GM18517 (cell line): ENCODE data around the gene HOXB6.

Experiments used
- ATAC-seq: cut with Tn5 transposase; IDR thresholded peaks from one replicate; pipeline ENCODE4 v1.9.1; 2021; ENCODE audit warnings: mild to moderate bottlenecking, moderate library complexity; ENCODE audit not compliant: unreplicated experiment

The HOXB6 gene

GRCh38 chr17:48556229-48556575 lies 48.6 kb downstream of the HOXB6 start:
- ATAC-seq: no peak

- ATAC-seq: no peak
Observed at GRCh38 chr17:48555258-48556228, 49.2 kb downstream of the HOXB6 start.

DNA sequence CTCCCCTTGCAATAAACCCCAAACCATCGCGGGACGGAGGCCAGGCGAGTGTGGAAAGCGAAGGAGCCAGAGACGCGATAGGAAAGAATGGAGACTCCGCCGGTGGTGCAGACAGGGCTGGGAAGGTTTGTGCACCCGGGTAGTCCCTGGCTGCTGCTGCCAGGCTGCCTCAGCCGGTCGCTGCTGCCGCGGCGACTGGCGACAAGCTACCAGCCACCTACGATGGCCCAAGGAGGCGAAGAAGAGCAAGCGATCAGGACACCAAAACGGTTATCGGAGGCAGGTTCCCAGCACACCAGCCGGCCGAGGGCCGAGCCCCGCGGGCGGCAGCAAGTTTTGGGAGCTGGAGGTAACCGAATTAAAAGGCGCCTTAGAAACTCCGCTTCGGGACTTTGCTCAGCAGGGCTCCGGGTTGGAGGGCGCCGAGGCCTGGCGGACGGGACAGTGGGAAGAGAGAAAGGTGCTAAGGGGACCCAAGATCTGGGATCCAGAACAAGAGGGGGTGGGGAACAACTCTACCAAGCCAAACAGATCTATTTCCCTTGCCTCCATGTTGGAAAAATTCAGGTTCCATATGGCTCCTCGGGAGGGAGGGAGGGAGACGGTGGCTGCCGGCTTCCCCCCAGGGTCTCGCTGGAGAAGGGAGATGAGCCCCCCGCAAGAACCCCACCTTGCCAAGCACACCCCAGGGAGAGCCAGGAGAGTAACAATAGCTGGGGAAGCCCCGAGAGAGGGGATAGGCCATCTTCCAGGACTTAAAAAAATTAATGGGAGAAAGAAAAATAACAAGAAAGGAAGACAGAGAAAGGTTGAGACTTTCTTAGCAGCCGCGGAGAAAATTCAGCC lies 50.2 kb downstream of the HOXB6 start:
- ATAC-seq: no peak

DNA sequence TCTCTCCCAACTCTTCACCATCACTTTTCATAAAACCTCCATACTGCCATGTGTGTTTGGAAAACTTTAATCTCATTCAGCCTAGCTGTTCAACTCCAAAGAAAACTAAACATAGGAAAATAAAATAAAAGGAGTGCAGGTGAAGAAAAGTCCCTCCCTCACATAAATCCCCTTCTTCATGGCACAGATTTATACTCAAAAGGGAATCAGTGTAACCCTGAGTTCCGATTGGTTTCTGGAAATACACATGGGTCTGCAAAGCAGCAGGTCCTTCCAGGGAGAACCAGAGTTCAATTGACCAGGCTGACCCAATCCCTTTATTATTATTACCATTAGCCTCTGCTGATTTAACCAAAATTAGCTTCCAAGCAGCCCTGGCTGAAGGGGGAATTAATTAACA lies 51.0 kb downstream of the HOXB6 start:
- ATAC-seq: no peak

- no peak for ATAC-seq
Observed at GRCh38 chr17:48553190-48553547, 51.6 kb downstream of the HOXB6 start.

GRCh38 chr17:48552466-48553189 lies 52.2 kb downstream of the HOXB6 start:
- ATAC-seq: no peak

DNA sequence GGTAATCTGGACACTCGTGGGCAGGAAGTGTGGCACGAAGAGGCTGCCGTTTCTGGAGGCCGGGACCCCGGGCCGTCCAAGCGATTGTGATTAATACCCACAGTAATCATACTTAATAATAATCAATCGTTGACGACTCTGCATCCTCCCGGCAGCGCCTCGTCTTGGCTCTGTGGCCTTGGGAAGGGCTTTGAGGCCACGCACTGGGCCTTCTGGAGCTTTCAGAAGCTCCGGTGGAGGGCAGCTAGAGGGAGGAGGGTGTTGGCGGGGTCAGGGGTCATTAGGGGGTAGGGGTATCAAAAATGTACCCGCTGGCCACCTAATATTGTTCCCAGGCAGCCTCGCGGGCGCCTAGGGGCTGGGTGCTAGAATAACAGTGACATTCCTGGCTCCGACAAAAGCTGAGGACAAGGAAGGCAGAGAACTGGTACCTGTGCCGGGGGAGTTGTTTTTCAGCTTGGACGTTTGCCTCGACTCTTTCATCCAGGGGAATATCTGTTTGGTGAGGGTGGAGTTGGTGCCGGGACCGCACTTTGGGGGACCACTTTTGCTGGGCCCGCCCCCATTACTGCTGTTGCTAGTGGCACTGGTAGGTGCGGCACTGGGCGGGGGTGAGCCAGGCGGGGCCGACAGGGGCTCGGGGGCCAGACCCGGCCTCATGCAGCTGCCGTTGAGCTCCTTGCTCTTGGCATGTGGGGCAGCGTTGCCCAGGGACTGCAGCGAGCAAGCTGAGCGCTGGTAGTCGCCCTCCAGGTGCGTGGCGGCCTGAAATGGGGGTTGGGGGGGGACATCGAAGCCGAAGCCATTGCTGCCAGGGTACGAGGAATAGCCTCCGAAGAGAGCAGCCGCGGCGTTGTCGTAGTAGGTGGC lies 53.0 kb downstream of the HOXB6 start:
- no peak for ATAC-seq

- no peak for ATAC-seq
Observed at GRCh38 chr17:48551214-48551555, 53.6 kb downstream of the HOXB6 start.

GRCh38 chr17:48550502-48551213 lies 54.1 kb downstream of the HOXB6 start:
- ATAC-seq: no peak

- ATAC-seq: no peak
Observed at GRCh38 chr17:48549914-48550501, 54.8 kb downstream of the HOXB6 start.

DNA sequence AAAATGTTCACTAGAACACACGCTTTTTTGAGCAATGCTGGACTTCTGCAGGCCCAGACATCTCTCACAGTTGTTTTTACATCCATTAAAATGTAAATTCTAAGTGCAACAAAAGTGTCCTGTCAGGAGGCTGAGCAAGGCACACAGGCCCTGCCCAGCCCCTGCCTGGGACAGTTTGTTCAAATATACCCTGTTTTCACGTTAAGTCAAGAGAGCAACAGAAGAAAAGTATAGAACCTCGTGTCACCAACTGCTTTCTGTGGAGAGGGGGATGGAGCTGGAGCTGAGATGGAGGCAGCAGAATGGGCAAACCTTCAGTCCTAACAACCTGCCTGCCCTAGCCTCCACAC lies 55.5 kb downstream of the HOXB6 start:
- no peak for ATAC-seq

DNA sequence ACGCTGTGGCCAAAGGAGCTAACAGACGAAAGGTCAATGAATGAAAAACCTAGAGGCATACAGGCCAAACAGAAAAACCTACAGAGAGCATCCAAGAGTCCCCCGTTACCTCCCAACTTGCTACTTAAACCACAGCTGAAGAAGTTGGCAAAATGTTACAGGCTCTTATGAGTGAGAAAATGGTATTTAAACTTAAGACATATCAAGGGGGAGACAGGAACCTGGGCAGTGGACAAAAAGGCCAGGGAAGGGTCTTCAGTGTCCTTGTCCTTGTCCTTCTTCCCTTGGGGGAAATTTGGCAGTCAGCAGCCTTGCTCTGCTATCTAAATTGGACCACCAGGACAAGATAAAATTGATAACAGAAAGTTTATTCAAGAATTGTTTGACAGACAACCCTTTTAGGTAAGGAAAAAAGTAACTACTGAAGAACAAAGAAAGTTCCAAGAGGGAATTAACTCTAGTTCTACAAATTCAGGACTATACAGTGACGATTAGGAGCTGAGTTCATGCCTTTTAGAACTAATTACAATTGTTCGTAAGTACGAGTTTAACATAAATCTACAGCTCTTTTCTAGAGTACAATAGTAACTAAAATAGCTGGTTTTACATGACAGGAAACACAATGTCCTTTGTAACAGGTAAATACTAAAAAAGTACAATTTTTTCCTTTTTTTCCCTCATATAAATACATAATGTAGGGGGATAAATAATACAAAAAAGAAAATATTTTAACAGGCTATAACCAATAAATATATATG lies 56.1 kb downstream of the HOXB6 start:
- ATAC-seq: no peak

- no peak for ATAC-seq
Observed at GRCh38 chr17:48547808-48548522, 56.8 kb downstream of the HOXB6 start.

DNA sequence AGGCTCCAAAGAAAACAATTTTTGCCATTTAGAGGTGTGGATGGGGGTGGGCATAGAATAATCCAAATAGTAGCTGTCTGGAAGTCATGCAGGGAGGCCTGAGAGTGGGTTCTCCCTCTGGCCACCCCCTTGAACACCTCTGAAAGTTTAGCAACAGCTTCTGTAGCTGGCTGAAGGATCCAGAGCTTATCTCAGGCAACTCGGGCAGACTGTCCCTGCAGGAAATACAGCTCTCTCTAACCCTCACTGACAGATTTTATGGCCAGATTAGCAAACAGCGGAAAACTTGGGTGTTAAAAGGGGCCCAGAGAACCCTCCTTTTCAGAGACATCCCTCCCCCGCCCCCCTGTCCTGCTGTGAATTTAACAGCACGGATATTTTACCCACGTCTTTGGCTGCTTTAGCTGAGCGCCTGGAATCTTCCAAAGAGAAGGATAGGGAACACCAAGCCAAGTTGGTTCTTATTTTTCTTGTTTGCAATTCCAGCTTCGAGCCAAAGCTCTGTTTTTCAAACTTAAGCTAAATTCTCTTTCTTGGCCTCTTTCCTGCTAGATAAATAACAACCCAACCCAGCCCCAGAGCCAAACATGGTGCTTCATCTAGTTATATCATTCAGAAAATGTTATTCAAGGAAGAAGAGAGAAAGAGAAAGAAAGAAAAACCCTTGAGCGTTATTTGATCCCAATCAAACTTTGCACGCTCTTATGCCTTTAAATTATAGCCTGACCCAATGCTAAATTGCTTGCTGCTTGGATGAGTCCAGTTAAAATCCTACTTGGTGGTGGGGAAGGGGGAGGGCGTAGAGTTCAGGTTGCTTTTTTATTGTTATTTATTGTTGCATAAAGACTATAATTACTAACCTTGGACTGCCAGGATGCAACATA lies 57.6 kb downstream of the HOXB6 start:
- no peak for ATAC-seq

DNA sequence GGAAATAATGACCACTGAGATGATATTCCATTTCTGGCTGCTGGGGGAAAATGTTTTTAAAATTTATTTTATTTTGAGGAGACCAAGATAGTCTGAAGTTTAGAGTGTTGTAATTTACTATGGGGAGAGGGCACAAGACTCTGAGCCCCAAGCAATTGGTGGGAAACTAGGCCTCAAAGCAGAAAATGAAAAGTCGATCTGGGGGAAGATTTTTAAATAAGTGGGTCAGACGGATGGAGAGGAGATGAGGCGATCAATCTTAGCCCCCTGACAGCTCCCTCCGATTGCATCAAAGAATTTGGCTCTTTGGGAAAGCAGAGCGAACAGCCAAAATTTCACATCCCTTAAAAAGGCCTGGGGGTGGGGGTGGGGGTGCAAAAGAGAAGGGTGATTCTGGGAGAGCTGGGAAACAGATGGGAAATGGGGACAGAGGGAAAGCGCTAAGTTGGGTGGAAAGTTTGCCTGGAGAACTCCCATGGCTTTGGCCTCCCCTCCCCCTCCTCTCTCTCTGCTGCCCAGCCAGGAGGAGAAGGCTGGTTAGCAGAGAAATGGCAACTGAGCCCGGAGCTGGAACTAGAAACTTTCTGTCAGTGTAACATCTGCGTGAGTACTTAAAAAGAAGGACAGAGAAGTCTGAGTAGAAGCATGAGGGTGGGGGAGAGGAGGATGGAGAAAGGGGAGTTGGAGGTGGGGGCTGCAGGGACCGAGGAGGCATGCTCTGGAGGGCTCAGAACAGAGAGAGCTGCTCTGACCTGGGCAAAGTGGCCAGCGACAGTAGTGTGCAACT lies 58.5 kb downstream of the HOXB6 start:
- no peak for ATAC-seq
